ENCODE measurements around the gene SMIM5. TPM values are rescaled to one million over a fixed set of nuclear protein-coding genes. Genes with fewer than 3 reads are reported as not detected.

SMIM5 gene
- total RNA-seq, 1 donor from 2014 or later, result 2.7 TPM

GRCh38 chr17:75596320-75597087, 36.7 kb upstream of the SMIM5 start:
- intact Hi-C loops (cut with DNase I), result no loop called here
- TF ChIP-seq, protein P1, sequence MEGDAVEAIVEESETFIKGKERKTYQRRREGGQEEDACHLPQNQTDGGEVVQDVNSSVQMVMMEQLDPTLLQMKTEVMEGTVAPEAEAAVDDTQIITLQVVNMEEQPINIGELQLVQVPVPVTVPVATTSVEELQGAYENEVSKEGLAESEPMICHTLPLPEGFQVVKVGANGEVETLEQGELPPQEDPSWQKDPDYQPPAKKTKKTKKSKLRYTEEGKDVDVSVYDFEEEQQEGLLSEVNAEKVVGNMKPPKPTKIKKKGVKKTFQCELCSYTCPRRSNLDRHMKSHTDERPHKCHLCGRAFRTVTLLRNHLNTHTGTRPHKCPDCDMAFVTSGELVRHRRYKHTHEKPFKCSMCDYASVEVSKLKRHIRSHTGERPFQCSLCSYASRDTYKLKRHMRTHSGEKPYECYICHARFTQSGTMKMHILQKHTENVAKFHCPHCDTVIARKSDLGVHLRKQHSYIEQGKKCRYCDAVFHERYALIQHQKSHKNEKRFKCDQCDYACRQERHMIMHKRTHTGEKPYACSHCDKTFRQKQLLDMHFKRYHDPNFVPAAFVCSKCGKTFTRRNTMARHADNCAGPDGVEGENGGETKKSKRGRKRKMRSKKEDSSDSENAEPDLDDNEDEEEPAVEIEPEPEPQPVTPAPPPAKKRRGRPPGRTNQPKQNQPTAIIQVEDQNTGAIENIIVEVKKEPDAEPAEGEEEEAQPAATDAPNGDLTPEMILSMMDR (IDR thresholded peaks at IDR 0.05), result no peak
- no peak overlapping the region for H3K4me3 ChIP-seq
- H3K36me3 ChIP-seq, result no peaks in the 10 kb centered on the region
- no peak for DNase-seq
- ATAC-seq, result no peak
- no peaks in the 10 kb centered on the region for H3K9me3 ChIP-seq
- H3K27ac ChIP-seq, result no peak overlapping the region
- no peaks in the 10 kb centered on the region for H3K4me1 ChIP-seq
- no peaks in the 10 kb centered on the region for H3K27me3 ChIP-seq (ENCODE audit: low read depth)

DNA sequence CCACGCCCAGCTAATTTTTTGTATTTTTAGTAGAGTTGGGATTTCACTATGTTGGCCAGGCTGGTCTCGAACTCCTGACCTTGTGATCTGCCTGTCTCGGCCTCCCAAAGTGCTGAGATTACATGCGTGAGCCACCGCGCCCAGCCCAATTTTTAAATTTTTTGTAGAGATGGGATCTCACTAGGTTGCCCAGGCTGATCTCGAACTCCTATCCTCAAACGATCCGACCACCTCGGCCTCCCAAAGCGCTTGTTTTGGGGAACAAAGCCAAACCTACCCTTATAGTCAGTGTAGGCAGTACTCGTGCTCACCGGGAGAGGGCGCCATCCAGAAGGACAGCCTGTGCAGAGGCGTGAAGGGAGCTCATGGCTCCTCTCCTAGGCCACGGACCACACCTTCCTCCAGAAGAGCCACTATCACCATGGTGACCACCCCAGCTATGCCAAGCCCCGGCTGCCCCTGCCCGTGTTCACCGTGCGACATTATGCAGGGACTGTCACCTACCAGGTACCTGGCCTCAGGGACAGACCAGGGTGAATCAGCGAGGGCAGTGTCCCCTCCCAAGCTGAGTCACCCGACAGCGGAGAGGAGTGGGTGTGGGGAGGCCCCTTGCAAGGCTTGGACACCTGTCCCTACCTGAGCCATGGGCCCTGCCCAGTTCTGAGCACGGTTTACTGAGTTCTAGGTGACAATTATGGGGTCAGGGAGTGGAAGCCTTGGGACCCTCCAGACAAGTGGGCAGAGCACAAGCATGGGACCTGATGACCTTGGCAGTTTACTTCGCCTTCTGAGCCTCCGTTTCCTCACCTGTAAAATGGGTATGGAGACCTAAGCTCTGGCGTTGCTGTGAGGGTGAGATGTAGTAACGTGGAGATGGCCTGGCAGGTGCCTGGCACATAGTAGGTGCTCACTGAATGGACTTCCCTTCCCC, 31.9 kb upstream of the SMIM5 start:
- intact Hi-C loops (cut with DNase I), result no loop called here
- Histone ChIP-seq H3K4me3 (no peak overlapping the region), H3K27ac (no peak overlapping the region), H3K4me1 (no peaks in the 10 kb centered on the region), H3K27me3 (ENCODE audit: low read depth) (no peaks in the 10 kb centered on the region), H3K9me3 (no peaks in the 10 kb centered on the region), H3K36me3 (no peaks in the 10 kb centered on the region)
- DNase-seq, result peak; percentile 77
- TF ChIP-seq, protein P1 (IDR thresholded peaks at IDR 0.05), result peak; percentile 76
- peak; percentile 71 to 84 for ATAC-seq

DNA sequence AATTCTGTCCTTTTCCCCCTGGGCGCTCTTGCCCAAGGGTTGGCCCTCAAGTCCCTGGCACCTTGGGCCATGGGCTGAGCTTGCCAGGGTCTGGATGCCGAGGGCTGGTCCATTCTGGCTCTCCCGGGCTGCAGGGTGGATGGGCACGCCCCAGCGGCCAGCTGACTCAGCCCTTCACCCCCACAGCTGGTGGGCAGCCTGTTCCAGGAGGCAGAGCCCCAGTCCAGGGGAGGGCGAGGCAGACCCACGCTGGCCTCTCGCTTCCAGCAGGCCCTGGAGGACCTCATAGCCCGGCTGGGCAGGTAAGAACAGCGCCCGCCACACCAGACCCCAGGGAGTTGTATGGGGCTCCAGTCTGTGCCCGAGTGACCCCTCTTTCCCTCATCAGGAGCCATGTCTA, 30.6 kb upstream of the SMIM5 start:
- no peak overlapping the region for H3K4me3 ChIP-seq
- TF ChIP-seq, protein P1 (IDR thresholded peaks at IDR 0.05), result no peak
- peak in 1 of 2 donors; percentile 32 for ATAC-seq

DNA sequence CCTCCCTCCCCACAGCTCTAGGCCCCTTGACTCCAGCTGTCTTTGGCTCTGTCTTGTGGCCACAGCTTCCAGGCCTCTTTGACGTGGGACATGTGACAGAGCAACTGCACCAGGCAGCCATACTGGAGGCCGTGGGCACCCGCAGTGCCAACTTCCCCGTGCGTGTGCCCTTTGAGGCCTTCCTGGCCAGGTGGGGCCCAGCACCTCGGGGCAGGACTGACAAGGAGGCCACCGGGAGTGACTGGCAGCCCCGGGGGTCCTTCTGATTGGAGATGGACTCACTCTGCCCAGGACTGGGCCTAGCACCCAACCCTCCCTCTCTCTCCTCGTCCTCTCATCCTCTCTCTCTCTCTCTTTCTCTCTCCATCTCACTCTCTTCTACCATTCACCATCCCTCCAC, 30.1 kb upstream of the SMIM5 start:
- ATAC-seq (no peak), DNase-seq (no peak)
- Histone ChIP-seq H3K4me1 (no peaks in the 10 kb centered on the region), H3K27me3 (ENCODE audit: low read depth) (no peaks in the 10 kb centered on the region), H3K36me3 (peaks cover 5% of the 10 kb centered on the region), H3K4me3 (no peak overlapping the region), H3K27ac (no peak overlapping the region), H3K9me3 (no peaks in the 10 kb centered on the region)
- intact Hi-C loops (cut with DNase I), result no loop called here
- TF ChIP-seq, protein P1 (IDR thresholded peaks at IDR 0.05), result no peak

More for the DNA sequence above, 30.6 kb upstream of the SMIM5 start:
- Histone ChIP-seq H3K27me3 (ENCODE audit: low read depth) (no peaks in the 10 kb centered on the region), H3K4me1 (no peaks in the 10 kb centered on the region), H3K36me3 (peaks cover 5% of the 10 kb centered on the region), H3K27ac (no peak overlapping the region), H3K9me3 (no peaks in the 10 kb centered on the region)
- no peak for DNase-seq
- intact Hi-C loops (cut with DNase I), result no loop called here

DNA sequence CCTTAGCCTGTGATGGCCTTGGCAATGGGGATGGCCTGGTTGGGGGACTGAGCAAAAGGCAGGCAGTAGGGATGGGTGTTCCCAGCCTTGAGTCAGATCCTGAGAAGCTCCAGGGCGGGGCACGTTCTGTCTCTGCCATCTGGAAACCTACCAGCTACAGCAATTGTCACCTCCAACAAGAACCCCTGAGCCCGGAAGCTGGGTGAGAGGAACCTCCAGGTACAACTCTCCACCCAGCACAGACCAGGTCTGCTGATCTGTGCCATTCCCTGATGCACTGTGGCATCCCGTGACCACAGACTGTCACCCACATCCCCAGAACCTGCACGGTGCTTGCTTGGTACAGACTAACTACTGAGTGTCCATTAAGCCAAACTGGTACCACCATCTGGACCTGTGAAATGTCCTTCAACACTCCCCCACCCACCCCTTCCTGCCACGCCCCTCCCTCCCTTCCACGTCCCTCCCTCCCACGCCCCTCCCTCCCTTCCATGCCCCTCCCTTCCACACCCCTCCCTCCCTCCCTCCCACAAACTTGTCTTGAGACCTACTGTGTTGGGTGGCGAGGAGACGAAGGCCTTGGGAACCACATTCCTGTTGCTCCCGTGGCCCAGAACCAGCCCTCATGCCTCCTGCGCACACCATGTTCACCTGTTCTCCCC, 29.1 kb upstream of the SMIM5 start:
- peaks cover 5% of the 10 kb centered on the region for H3K36me3 ChIP-seq
- no peaks in the 10 kb centered on the region for H3K27me3 ChIP-seq (ENCODE audit: low read depth)
- H3K4me1 ChIP-seq, result no peaks in the 10 kb centered on the region
- H3K27ac ChIP-seq, result no peak overlapping the region
- intact Hi-C loops (cut with DNase I), result no loop called here
- DNase-seq (no peak), ATAC-seq (no peak)
- TF ChIP-seq, protein P1 (IDR thresholded peaks at IDR 0.05), result no peak
- no peaks in the 10 kb centered on the region for H3K9me3 ChIP-seq
- no peak overlapping the region for H3K4me3 ChIP-seq
